Neural progenitor cell (in vitro differentiated cells): Measurements from ENCODE around the gene NPEPL1.

Experiments used
- CTCF ChIP-seq: fragments of 200-600 bp; sonication (generic); IDR thresholded peaks from 2 replicates; pipeline ENCODE4 v1.5.1; 2017; ENCODE audit warnings: antibody characterized with exemption, mild to moderate bottlenecking
- EZH2 ChIP-seq: fragments of 200-600 bp; sonication (generic); IDR thresholded peaks from 2 replicates; pipeline ENCODE4 v1.6.1; 2017; ENCODE audit warnings: antibody characterized with exemption, mild to moderate bottlenecking, moderate library complexity

GRCh38 chr20:58742668-58743566 is 50.3 kb downstream of the NPEPL1 start:
- no peak for TF ChIP-seq CTCF
- no peak for TF ChIP-seq EZH2
